Measurements from ENCODE around the gene PARVB.
"Not testable (repeated sequence)": the region's sequence is repeated elsewhere in the genome, so short reads cannot be mapped to it uniquely, and the experiment has no call there.

PARVB gene

GRCh38 chr22:43998679-43999264, 25.3 kb upstream of the PARVB start:
- DNase-seq (ENCODE audit: low read depth) = no peak

GRCh38 chr22:43999378-43999777, 24.7 kb upstream of the PARVB start:
- no peak for DNase-seq (ENCODE audit: low read depth)

DNA sequence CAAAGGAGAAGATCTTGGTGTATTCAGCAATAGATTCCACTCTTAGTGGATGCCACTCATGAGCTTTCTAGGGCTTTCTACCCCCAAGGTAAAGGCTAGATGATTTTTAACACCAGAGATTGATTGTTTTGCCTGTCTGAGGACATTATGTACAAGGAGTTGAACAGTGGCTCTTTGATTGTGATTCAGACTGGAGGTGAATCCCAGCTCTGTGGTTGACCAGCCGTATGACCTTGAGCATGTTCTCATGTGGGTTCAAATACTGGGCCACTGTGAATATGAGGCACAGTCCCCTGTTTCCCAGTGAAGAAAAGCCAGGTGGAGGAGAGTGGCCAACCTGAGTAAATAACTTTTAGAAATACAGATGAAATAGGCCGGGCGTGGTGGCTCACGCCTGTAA, 24.0 kb upstream of the PARVB start:
- no peak for DNase-seq (ENCODE audit: low read depth)

DNA sequence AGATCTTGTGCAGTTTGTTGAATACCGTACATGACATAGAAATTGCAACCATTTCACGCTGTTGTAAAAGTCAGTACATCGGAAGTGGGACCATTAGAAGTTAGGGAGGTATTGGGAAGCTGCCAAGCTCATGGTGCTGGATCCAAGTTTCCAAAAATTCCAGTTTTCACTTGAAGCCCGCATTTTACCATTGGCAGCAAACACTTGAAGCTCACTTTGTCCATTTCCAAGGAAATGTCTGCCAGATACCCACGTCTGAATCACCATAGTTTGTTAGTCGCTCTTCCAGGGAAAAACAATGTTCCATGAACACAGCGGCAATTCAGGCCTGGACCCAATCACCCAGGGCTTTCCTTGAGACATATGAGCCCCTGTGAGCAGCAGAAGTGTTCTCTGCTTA, 22.6 kb upstream of the PARVB start:
- no peak for DNase-seq (ENCODE audit: low read depth)

DNA sequence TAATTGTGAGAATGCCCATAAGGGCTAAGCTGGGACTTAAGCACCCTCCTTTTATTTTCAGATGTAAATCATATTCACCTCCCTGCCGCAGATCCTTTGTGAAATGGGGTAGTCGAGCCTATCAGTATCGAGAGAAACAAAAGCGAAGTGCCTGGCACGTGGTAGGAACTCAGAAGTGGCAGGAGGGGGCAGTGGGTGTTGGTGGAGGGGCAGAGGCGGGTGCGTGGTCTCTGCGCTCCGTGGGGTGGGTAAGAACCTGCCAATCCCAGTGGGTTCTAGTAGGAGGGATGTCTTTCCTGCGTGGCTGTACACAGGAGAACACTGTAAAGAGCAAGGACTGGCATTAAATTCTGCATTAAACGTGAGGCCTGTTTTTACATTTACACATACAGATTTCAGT, 21.8 kb upstream of the PARVB start:
- no peak for DNase-seq (ENCODE audit: low read depth)

DNA sequence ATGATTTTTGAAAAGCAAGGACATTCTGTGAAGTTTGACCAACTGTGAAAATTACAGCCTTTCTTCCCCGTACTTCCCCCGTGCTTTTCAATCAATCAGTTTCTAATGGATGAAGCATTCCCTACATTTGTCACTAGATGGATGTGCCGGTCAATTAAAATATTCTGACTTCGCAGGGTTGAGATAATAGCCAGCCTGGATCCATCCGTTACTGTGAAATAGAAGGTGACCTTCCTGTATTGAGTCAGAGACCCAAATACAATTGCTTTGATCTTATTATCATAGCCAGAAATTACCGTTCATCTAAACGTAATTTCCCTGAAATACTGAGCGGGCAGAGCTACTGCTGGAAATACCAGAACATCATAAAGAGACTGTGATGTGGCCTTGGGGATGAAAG, 21.1 kb upstream of the PARVB start:
- DNase-seq (ENCODE audit: low read depth) = no peak

DNA sequence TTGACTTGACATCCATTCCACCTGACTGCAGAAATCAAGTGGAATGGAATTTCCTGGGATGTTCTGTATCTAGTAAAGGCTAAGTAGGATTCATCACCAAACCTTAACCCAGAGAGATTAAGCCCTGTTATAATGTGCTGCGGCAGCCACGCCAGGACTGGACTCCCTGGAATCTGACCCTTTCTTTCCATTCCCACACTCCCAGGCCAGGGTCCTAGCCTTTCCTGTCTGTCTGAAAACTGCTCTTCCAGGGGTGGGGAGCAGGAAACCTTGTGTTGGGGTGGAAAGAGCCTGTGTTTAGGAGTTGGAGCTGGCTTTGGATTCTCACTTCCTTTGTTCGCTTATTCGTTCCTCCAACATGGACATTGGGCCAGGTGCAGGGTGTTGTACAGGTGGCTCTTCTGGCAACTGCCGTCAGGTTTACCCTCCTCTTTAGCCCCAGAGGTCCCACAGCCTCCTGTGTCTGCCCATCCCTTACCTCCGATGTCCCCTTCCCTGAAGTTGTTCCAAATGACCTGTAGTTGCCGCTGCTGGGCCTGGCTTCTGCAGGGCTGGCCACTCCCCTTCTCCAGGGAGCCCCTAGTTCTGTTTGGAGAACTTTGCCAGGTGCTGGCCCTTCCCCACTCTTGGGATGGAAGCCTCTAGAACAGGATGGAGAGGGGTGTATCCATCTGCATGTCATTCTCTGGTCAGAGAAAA, 20.5 kb upstream of the PARVB start:
- no peak for DNase-seq (ENCODE audit: low read depth)

- DNase-seq (ENCODE audit: low read depth) = no peak
Observed at GRCh38 chr22:44004104-44004460, 20.0 kb upstream of the PARVB start.

GRCh38 chr22:44005524-44005923, 18.6 kb upstream of the PARVB start:
- no peak for DNase-seq (ENCODE audit: low read depth)

- no peak for DNase-seq (ENCODE audit: low read depth)
Observed at GRCh38 chr22:44012162-44012561, 11.9 kb upstream of the PARVB start.

DNA sequence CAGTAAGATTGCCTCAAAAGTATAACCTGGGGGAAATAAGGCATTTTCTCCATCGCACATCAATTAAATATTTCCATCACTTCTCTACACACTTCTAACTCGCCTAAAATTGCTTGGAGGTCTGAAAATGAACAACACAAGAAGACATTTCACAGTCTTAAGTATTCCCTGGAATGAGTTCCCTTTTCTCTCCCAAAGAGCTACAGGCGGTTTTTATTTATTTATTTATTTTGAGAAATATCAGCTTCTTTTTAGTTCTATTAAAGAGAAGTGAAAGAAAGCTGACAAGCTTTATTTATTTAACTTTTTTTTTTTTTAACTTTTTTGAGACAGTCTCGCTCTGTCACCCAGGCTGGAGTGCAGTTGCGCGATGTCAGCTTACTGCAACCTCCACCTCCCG, 11.5 kb upstream of the PARVB start:
- DNase-seq (ENCODE audit: low read depth) = no peak

DNA sequence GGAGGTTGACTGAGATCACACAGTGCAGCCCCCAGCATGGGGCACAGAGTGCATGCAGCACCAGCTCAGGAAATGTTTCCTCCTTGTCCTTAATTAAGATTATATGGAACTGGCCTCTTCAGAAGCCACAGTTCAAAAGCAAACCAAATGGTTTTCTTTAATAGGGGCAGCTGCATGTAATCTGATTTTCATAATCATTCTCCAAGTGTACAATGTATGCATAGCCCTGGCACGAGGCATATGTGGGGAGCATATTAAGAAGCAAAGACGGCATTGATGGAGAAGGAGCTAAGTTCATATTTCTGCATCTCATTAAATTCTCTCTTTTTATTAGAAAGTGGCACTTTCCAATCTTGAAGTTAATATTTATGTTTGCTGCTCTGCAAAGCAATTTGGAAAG, 9.9 kb upstream of the PARVB start:
- DNase-seq (ENCODE audit: low read depth) = no peak

- not testable (repeated sequence) for DNase-seq (ENCODE audit: low read depth)
Observed at GRCh38 chr22:44016586-44016985, 7.5 kb upstream of the PARVB start.

DNA sequence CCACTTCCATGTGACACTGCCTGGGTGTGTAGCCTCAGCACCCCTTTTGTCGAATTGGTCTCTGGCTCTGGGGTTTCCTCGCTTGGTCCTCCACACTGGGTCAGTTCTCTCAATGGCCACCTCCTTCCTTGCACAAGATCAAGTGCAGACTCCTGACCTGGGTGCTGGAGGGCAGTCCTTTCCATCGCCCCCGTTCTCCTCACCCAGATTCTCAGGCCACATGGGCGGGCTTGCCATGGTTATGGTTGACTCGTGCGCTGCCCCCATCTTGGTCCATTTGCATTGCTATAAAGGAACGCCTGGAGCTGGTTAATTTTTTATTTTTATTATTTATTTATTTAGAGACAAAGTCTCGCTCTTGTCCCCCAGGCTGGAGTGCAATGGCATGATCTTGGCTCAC, 5.5 kb upstream of the PARVB start:
- DNase-seq (ENCODE audit: low read depth) = no peak

GRCh38 chr22:44019416-44019815, 4.7 kb upstream of the PARVB start:
- DNase-seq (ENCODE audit: low read depth) = no peak

- no peak for DNase-seq (ENCODE audit: low read depth)
Observed at GRCh38 chr22:44019846-44020245, 4.3 kb upstream of the PARVB start.

GRCh38 chr22:44020981-44021380, 3.1 kb upstream of the PARVB start:
- no peak for DNase-seq (ENCODE audit: low read depth)

- DNase-seq (ENCODE audit: low read depth) = peak; percentile 9
Observed at GRCh38 chr22:44023404-44024287, 456 bp upstream of the PARVB start.

GRCh38 chr22:44025171-44026065, 1.3 kb downstream of the PARVB start:
- DNase-seq (ENCODE audit: low read depth) = no peak

DNA sequence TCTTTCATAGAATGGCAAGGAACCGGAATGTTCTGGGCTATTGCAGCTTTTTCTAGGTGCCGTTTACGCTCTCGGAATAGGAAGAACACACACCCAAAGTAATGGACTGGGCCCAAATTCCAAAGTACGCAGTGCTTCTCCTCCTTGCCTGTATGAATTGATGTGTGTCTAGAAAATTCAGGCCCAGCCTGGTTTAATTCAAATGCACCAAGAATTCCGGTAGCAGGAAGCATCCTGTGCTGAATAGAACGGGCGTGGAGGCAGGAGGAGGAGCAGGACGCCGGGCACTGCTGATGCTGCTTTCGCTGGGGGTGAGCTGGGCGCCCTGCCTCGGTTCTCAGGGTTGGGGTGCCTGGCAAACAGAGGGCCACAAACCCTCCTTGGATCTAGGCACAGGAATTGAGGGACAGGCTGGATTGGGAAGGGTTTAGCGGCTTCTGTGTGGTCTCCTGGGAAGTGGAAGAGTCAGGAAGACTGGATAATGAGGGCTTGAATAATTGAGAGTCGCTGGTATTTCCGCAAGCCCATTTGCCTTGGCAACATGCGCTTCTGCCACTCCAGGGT, 2.0 kb downstream of the PARVB start:
- no peak for DNase-seq (ENCODE audit: low read depth)

- DNase-seq (ENCODE audit: low read depth) = peak; percentile 51
Observed at GRCh38 chr22:44026630-44027511, 2.8 kb downstream of the PARVB start.
